Activated naive CD4-positive, alpha-beta T cell treated with anti-CD3 and anti-CD28 coated beads, Interleukin-2, amount 10 ng/mL, durations not matched to agents 7 days and 5 days (primary cell): ENCODE measurements around the gene EIF4EBP2.

Experiments used
- CTCF ChIA-PET: fragments of 350-600 bp; sonication (Branson Sonifier 250); formaldehyde crosslinking; loops from one replicate; lab custom pipeline; 2021; ENCODE audit warnings: antibody characterized with exemption; lab: Charles Lee
- DNase-seq: peaks from one replicate; pipeline ENCODE4 v3.0.0-alpha.2; 2020
- H3K27ac Mint-ChIP-seq: one replicate; pipeline ENCODE4 v1.8.0; 2021; ENCODE audit warnings: mild to moderate bottlenecking, moderate library complexity, mixed read lengths
- H3K27me3 Mint-ChIP-seq: one replicate; pipeline ENCODE4 v1.8.0; 2021; ENCODE audit warnings: mild to moderate bottlenecking, mixed read lengths
- H3K36me3 Mint-ChIP-seq: one replicate; pipeline ENCODE4 v1.8.0; 2021; ENCODE audit warnings: mixed read lengths
- H3K4me1 Mint-ChIP-seq: one replicate; pipeline ENCODE4 v1.8.0; 2021; ENCODE audit warnings: mixed read lengths
- H3K4me3 Mint-ChIP-seq: one replicate; pipeline ENCODE4 v1.8.0; 2021; ENCODE audit warnings: mild to moderate bottlenecking, moderate library complexity, mixed read lengths
- H3K9me3 Mint-ChIP-seq: one replicate; pipeline ENCODE4 v1.8.0; 2021; ENCODE audit warnings: mixed read lengths

EIF4EBP2 gene

GRCh38 chr10:70396140-70396539 lies 7.8 kb upstream of the EIF4EBP2 start:
- Mint-ChIP-seq H3K27ac (no peak overlapping the region), H3K36me3 (no peaks in the 10 kb centered on the region), H3K4me1 (no peaks in the 10 kb centered on the region)

DNA sequence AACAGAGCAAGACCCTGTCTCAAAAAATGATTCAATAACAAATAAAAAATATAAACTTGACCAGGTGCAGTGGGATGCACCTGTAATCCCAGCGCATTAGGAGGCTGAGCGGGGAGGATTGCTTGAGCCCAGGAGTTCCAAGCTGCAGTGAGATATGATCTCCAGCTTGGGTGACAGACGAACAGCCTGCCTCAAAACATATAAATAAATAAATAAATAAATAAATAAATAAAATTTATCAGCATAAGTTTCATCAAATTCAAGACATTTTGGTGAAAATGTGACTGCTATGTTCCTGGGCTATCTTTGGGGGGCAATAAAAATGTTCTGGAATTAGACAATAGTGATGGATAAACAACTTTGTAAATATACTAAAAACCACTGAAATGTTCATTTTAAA lies 4.8 kb upstream of the EIF4EBP2 start:
- no peak overlapping the region for H3K4me3 Mint-ChIP-seq
- no peak for DNase-seq
- H3K27me3 Mint-ChIP-seq = peaks cover 12% of the 10 kb centered on the region
- H3K27ac Mint-ChIP-seq = no peak overlapping the region
- no peaks in the 10 kb centered on the region for H3K36me3 Mint-ChIP-seq
- no peaks in the 10 kb centered on the region for H3K9me3 Mint-ChIP-seq
- CTCF ChIA-PET = no interaction called here
- peaks cover 8% of the 10 kb centered on the region for H3K4me1 Mint-ChIP-seq

More at GRCh38 chr10:70396140-70396539, 7.8 kb upstream of the EIF4EBP2 start:
- DNase-seq = no peak
- Mint-ChIP-seq H3K9me3 (no peaks in the 10 kb centered on the region), H3K27me3 (peaks cover 38% of the 10 kb centered on the region), H3K4me3 (no peak overlapping the region)
- CTCF ChIA-PET = no interaction called here

DNA sequence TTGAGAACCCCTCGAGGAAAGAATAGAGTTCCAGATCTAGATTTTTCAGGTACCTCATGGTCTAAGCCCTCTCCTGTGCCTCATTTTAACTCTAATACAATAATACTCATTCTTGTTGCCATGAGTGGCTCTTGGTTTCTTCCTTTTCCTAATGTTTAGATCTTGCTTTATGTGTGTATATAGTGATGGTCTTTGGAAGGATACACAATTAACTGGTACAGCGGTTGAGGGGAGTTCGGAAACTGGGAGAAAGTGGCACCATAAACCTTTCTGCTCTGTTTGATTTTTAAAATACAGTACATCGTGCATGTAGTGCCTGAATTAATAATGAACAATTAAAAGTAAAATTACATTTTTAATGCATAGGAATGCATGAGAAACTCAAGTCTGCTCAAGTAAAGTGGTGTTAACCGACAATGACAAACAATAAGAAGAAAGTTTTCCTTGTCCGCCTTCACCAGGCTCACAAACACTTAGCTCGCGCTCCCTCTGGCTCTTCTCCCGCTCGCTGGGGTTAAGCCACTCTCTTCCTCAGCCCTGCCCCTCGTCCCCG lies 386 bp upstream of the EIF4EBP2 start:
- H3K4me3 Mint-ChIP-seq = peak overlapping the region; percentile 99
- CTCF ChIA-PET = interaction anchor here (0.6 to 4.5 kb wide), 4 partner anchors 14 to 182 kb away, joined by 3 to 19 read pairs (median 4); no protein-coding TSS in a partner anchor
- no peaks in the 10 kb centered on the region for H3K9me3 Mint-ChIP-seq

DNA sequence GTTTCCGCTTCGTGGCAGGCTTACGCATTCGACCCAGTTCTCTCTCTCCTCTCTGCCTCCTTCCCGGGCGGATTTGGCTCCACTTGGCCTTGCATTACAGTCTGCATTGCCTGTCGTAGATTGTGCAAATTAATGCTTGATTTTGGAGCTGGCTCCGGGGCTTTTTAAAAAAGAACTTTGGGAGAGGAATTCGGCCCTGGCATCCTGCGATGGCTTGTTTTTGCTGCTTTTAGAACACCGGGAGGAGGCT lies 767 bp downstream of the EIF4EBP2 start:
- Mint-ChIP-seq H3K27me3 (peaks cover 4% of the 10 kb centered on the region), H3K36me3 (peaks cover 26% of the 10 kb centered on the region), H3K9me3 (no peaks in the 10 kb centered on the region), H3K27ac (peak overlapping the region; percentile 96), H3K4me1 (peaks cover 38% of the 10 kb centered on the region), H3K4me3 (peak overlapping the region; percentile 99)
- DNase-seq = no peak
- CTCF ChIA-PET = interaction anchor here (0.7 to 4.5 kb wide), 9 partner anchors 21 to 259 kb away, joined by 3 to 19 read pairs (median 4); partner anchors contain the start of gene TYSND1

More for the DNA sequence above, 386 bp upstream of the EIF4EBP2 start:
- Mint-ChIP-seq H3K4me1 (peaks cover 30% of the 10 kb centered on the region), H3K27me3 (peaks cover 4% of the 10 kb centered on the region), H3K27ac (peak overlapping the region; percentile 96), H3K36me3 (peaks cover 22% of the 10 kb centered on the region)
- DNase-seq = no peak

DNA sequence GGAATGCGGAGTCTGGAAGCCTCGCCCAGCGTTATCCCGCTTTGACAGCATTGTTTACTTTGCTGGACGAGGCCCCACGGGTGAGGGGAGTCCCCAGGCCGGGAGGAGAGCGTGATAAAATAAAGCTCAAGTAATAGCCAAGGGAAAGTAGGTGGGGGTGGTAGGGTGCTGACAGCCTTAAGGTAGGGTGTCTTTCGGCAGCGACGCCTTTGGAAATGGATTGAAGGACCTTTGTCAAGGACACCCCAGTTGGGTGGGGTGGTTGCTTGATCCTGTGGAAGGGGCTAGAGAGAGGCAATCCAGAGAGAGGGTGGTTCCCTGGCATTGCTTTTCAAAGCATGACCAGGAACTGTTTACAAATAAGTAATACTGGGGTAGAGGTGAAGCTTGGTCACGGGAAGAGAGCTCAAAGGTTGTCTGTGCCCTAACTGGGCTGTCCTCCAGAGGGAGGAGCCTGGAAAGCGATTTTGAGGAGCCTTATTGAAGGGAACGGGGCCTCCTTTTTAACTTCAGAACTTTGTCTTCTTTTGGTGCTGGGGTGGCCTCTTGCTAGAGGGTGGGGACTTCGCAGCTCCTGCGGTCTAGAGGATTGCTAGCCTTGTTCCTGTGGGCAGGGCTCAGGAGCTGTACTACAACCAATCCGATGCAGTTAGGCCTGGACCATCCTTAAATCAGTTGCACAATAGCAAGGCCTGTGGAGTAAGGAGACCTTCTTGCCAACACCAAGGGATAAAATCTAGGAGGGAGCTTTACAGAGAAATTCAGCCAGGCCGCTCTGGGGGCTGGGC lies 1.3 kb downstream of the EIF4EBP2 start:
- peaks cover 2% of the 10 kb centered on the region for H3K27me3 Mint-ChIP-seq

GRCh38 chr10:70409772-70410171 lies 5.8 kb downstream of the EIF4EBP2 start:
- Mint-ChIP-seq H3K4me3 (no peak overlapping the region), H3K9me3 (no peaks in the 10 kb centered on the region), H3K36me3 (peaks cover 46% of the 10 kb centered on the region), H3K27me3 (no peaks in the 10 kb centered on the region), H3K4me1 (peaks cover 39% of the 10 kb centered on the region), H3K27ac (no peak overlapping the region)
- no peak for DNase-seq
- CTCF ChIA-PET = no interaction called here

More for the DNA sequence above, 1.3 kb downstream of the EIF4EBP2 start:
- peak; percentile 68 for DNase-seq
- CTCF ChIA-PET = interaction anchor here (0.7 to 4.5 kb wide), 9 partner anchors 22 to 259 kb away, joined by 3 to 19 read pairs (median 4); partner anchors contain the start of gene TYSND1
- H3K36me3 Mint-ChIP-seq = peaks cover 28% of the 10 kb centered on the region
- peak overlapping the region; percentile 96 for H3K27ac Mint-ChIP-seq
- no peaks in the 10 kb centered on the region for H3K9me3 Mint-ChIP-seq
- H3K4me1 Mint-ChIP-seq = peaks cover 39% of the 10 kb centered on the region
- H3K4me3 Mint-ChIP-seq = peak overlapping the region; percentile 99

GRCh38 chr10:70410608-70411007 lies 6.7 kb downstream of the EIF4EBP2 start:
- Mint-ChIP-seq H3K27me3 (no peaks in the 10 kb centered on the region), H3K4me3 (no peak overlapping the region), H3K9me3 (no peaks in the 10 kb centered on the region), H3K27ac (no peak overlapping the region), H3K36me3 (peaks cover 46% of the 10 kb centered on the region), H3K4me1 (peaks cover 37% of the 10 kb centered on the region)
- DNase-seq = no peak
- CTCF ChIA-PET = interaction anchor here (0.7 kb wide), 1 partner anchor 51 kb away, joined by 3 read pairs; no protein-coding TSS in a partner anchor

GRCh38 chr10:70412356-70412755 lies 8.4 kb downstream of the EIF4EBP2 start:
- H3K4me3 Mint-ChIP-seq = no peak overlapping the region
- DNase-seq = no peak
- H3K36me3 Mint-ChIP-seq = peaks cover 42% of the 10 kb centered on the region
- CTCF ChIA-PET = interaction anchor here (1.0 to 1.1 kb wide), 2 partner anchors 10 to 33 kb away, joined by 3 read pairs; no protein-coding TSS in a partner anchor
- no peak overlapping the region for H3K27ac Mint-ChIP-seq
- H3K4me1 Mint-ChIP-seq = peaks cover 41% of the 10 kb centered on the region
- no peaks in the 10 kb centered on the region for H3K9me3 Mint-ChIP-seq
- no peaks in the 10 kb centered on the region for H3K27me3 Mint-ChIP-seq

DNA sequence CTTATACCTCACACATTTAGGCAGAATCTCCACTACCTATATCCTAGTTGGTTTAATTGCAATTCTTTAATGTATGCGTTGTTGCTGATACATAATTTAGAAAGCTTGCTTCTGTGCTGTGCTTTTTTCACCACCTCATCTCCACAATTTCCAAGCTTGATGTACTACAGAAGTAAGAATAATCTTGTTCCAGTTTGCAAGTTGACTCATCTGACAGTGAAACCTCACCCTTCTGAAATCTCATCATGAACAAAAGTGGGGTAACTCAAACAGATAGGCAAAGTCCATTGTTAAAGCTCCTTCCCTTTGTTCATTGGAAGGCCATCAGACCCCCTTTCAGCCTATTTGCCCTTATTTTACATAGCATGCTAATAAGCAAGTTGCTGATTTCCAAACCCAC lies 13.6 kb downstream of the EIF4EBP2 start:
- Mint-ChIP-seq H3K4me1 (peaks cover 36% of the 10 kb centered on the region), H3K4me3 (no peak overlapping the region), H3K9me3 (no peaks in the 10 kb centered on the region), H3K36me3 (peaks cover 50% of the 10 kb centered on the region), H3K27ac (no peak overlapping the region), H3K27me3 (no peaks in the 10 kb centered on the region)
- no peak for DNase-seq
- CTCF ChIA-PET = interaction anchor here (0.5 to 1.1 kb wide), 2 partner anchors 36 to 171 kb away, joined by 3 read pairs; no protein-coding TSS in a partner anchor

GRCh38 chr10:70418229-70418628 lies 14.3 kb downstream of the EIF4EBP2 start:
- Mint-ChIP-seq H3K27ac (no peak overlapping the region), H3K36me3 (peaks cover 54% of the 10 kb centered on the region), H3K4me3 (no peak overlapping the region), H3K4me1 (peaks cover 34% of the 10 kb centered on the region), H3K27me3 (no peaks in the 10 kb centered on the region), H3K9me3 (no peaks in the 10 kb centered on the region)
- CTCF ChIA-PET = interaction anchor here (1.1 kb wide), 1 partner anchor 36 kb away, joined by 3 read pairs; no protein-coding TSS in a partner anchor
- no peak for DNase-seq

- Mint-ChIP-seq H3K27ac (no peak overlapping the region), H3K4me3 (no peak overlapping the region), H3K9me3 (no peaks in the 10 kb centered on the region), H3K4me1 (peaks cover 34% of the 10 kb centered on the region), H3K27me3 (no peaks in the 10 kb centered on the region), H3K36me3 (peaks cover 58% of the 10 kb centered on the region)
- DNase-seq = no peak
- CTCF ChIA-PET = interaction anchor here (1.1 kb wide), 1 partner anchor 37 kb away, joined by 3 read pairs; no protein-coding TSS in a partner anchor
Observed at GRCh38 chr10:70418713-70419112, 14.8 kb downstream of the EIF4EBP2 start.

GRCh38 chr10:70424320-70424719 lies 20.4 kb downstream of the EIF4EBP2 start:
- H3K9me3 Mint-ChIP-seq = no peaks in the 10 kb centered on the region
- no peak overlapping the region for H3K4me3 Mint-ChIP-seq
- no peak overlapping the region for H3K27ac Mint-ChIP-seq
- no peak for DNase-seq
- H3K27me3 Mint-ChIP-seq = no peaks in the 10 kb centered on the region
- peaks cover 73% of the 10 kb centered on the region for H3K36me3 Mint-ChIP-seq
- CTCF ChIA-PET = interaction anchor here (0.9 kb wide), 1 partner anchor 37 kb away, joined by 3 read pairs; no protein-coding TSS in a partner anchor
- H3K4me1 Mint-ChIP-seq = peaks cover 2% of the 10 kb centered on the region

- H3K27me3 Mint-ChIP-seq = no peaks in the 10 kb centered on the region
Observed at GRCh38 chr10:70425096-70425495, 21.2 kb downstream of the EIF4EBP2 start.

GRCh38 chr10:70426823-70427222 lies 22.9 kb downstream of the EIF4EBP2 start:
- H3K36me3 Mint-ChIP-seq = peaks cover 70% of the 10 kb centered on the region
- H3K4me1 Mint-ChIP-seq = peaks cover 9% of the 10 kb centered on the region
- H3K4me3 Mint-ChIP-seq = no peak overlapping the region
- no peaks in the 10 kb centered on the region for H3K9me3 Mint-ChIP-seq
- CTCF ChIA-PET = interaction anchor here (0.8 kb wide), 1 partner anchor 34 kb away, joined by 3 read pairs; no protein-coding TSS in a partner anchor
- no peak overlapping the region for H3K27ac Mint-ChIP-seq
- no peak for DNase-seq
- H3K27me3 Mint-ChIP-seq = no peaks in the 10 kb centered on the region

More at GRCh38 chr10:70425096-70425495, 21.2 kb downstream of the EIF4EBP2 start:
- no peak overlapping the region for H3K4me3 Mint-ChIP-seq
- CTCF ChIA-PET = no interaction called here
- no peaks in the 10 kb centered on the region for H3K9me3 Mint-ChIP-seq
- DNase-seq = no peak
- no peaks in the 10 kb centered on the region for H3K4me1 Mint-ChIP-seq
- peaks cover 70% of the 10 kb centered on the region for H3K36me3 Mint-ChIP-seq
- no peak overlapping the region for H3K27ac Mint-ChIP-seq
